ENCODE results near the gene COL23A1. TPM values are rescaled to one million over a fixed set of nuclear protein-coding genes. Genes with fewer than 3 reads are reported as not detected.

The COL23A1 gene
- total RNA-seq, 1 donor: 0.10 TPM

- peaks cover 6% of the 10 kb centered on the region for H3K27me3 ChIP-seq (ENCODE audit: insufficient read depth, low read length)
- no peaks in the 10 kb centered on the region for H3K4me1 ChIP-seq (ENCODE audit: insufficient read depth, low read length)
- no peaks in the 10 kb centered on the region for H3K9me3 ChIP-seq (ENCODE audit: low read depth, low read length)
- H3K4me3 ChIP-seq (ENCODE audit: low read length): no peak overlapping the region
Observed at GRCh38 chr5:178577376-178577839, 12.8 kb downstream of the COL23A1 start.

- Histone ChIP-seq H3K9me3 (ENCODE audit: low read depth, low read length) (no peaks in the 10 kb centered on the region), H3K27me3 (ENCODE audit: insufficient read depth, low read length) (peaks cover 6% of the 10 kb centered on the region), H3K4me1 (ENCODE audit: insufficient read depth, low read length) (no peaks in the 10 kb centered on the region), H3K4me3 (ENCODE audit: low read length) (peak overlapping the region; percentile 4)
Observed at GRCh38 chr5:178576591-178577351, 13.4 kb downstream of the COL23A1 start.

- Histone ChIP-seq H3K4me1 (ENCODE audit: insufficient read depth, low read length) (no peaks in the 10 kb centered on the region), H3K27me3 (ENCODE audit: insufficient read depth, low read length) (peaks cover 6% of the 10 kb centered on the region), H3K9me3 (ENCODE audit: low read depth, low read length) (no peaks in the 10 kb centered on the region), H3K4me3 (ENCODE audit: low read length) (no peak overlapping the region)
Observed at GRCh38 chr5:178573216-178573615, 17.0 kb downstream of the COL23A1 start.

- Histone ChIP-seq H3K4me3 (ENCODE audit: low read length) (no peak overlapping the region), H3K9me3 (ENCODE audit: low read depth, low read length) (no peaks in the 10 kb centered on the region), H3K4me1 (ENCODE audit: insufficient read depth, low read length) (no peaks in the 10 kb centered on the region), H3K27me3 (ENCODE audit: insufficient read depth, low read length) (peaks cover 6% of the 10 kb centered on the region)
Observed at GRCh38 chr5:178572617-178573016, 17.6 kb downstream of the COL23A1 start.

- Histone ChIP-seq H3K9me3 (ENCODE audit: low read depth, low read length) (no peaks in the 10 kb centered on the region), H3K4me3 (ENCODE audit: low read length) (no peak overlapping the region), H3K27me3 (ENCODE audit: insufficient read depth, low read length) (no peaks in the 10 kb centered on the region), H3K4me1 (ENCODE audit: insufficient read depth, low read length) (no peaks in the 10 kb centered on the region)
Observed at GRCh38 chr5:178569485-178569884, 20.7 kb downstream of the COL23A1 start.

- no peaks in the 10 kb centered on the region for H3K27me3 ChIP-seq (ENCODE audit: insufficient read depth, low read length)
- H3K4me1 ChIP-seq (ENCODE audit: insufficient read depth, low read length): no peaks in the 10 kb centered on the region
- no peaks in the 10 kb centered on the region for H3K9me3 ChIP-seq (ENCODE audit: low read depth, low read length)
- no peak overlapping the region for H3K4me3 ChIP-seq (ENCODE audit: low read length)
Observed at GRCh38 chr5:178564811-178565550, 25.2 kb downstream of the COL23A1 start.

GRCh38 chr5:178564397-178564796 lies 25.8 kb downstream of the COL23A1 start:
- H3K4me1 ChIP-seq (ENCODE audit: insufficient read depth, low read length): no peaks in the 10 kb centered on the region
- H3K27me3 ChIP-seq (ENCODE audit: insufficient read depth, low read length): no peaks in the 10 kb centered on the region
- H3K4me3 ChIP-seq (ENCODE audit: low read length): no peak overlapping the region
- H3K9me3 ChIP-seq (ENCODE audit: low read depth, low read length): no peaks in the 10 kb centered on the region

GRCh38 chr5:178563621-178564020 lies 26.6 kb downstream of the COL23A1 start:
- H3K4me1 ChIP-seq (ENCODE audit: insufficient read depth, low read length): no peaks in the 10 kb centered on the region
- H3K27me3 ChIP-seq (ENCODE audit: insufficient read depth, low read length): no peaks in the 10 kb centered on the region
- H3K4me3 ChIP-seq (ENCODE audit: low read length): no peak overlapping the region
- no peaks in the 10 kb centered on the region for H3K9me3 ChIP-seq (ENCODE audit: low read depth, low read length)

- no peaks in the 10 kb centered on the region for H3K4me1 ChIP-seq (ENCODE audit: insufficient read depth, low read length)
- no peaks in the 10 kb centered on the region for H3K27me3 ChIP-seq (ENCODE audit: insufficient read depth, low read length)
- no peak overlapping the region for H3K4me3 ChIP-seq (ENCODE audit: low read length)
- H3K9me3 ChIP-seq (ENCODE audit: low read depth, low read length): no peaks in the 10 kb centered on the region
Observed at GRCh38 chr5:178561746-178562264, 28.4 kb downstream of the COL23A1 start.

GRCh38 chr5:178560911-178561310 lies 29.3 kb downstream of the COL23A1 start:
- H3K9me3 ChIP-seq (ENCODE audit: low read depth, low read length): no peaks in the 10 kb centered on the region
- no peak overlapping the region for H3K4me3 ChIP-seq (ENCODE audit: low read length)
- H3K27me3 ChIP-seq (ENCODE audit: insufficient read depth, low read length): no peaks in the 10 kb centered on the region
- H3K4me1 ChIP-seq (ENCODE audit: insufficient read depth, low read length): no peaks in the 10 kb centered on the region

- no peaks in the 10 kb centered on the region for H3K27me3 ChIP-seq (ENCODE audit: insufficient read depth, low read length)
- H3K4me1 ChIP-seq (ENCODE audit: insufficient read depth, low read length): no peaks in the 10 kb centered on the region
- no peak overlapping the region for H3K4me3 ChIP-seq (ENCODE audit: low read length)
- H3K9me3 ChIP-seq (ENCODE audit: low read depth, low read length): no peaks in the 10 kb centered on the region
Observed at GRCh38 chr5:178557416-178557815, 32.8 kb downstream of the COL23A1 start.

GRCh38 chr5:178555771-178556211 lies 34.4 kb downstream of the COL23A1 start:
- H3K9me3 ChIP-seq (ENCODE audit: low read depth, low read length): no peaks in the 10 kb centered on the region
- H3K4me1 ChIP-seq (ENCODE audit: insufficient read depth, low read length): no peaks in the 10 kb centered on the region
- H3K4me3 ChIP-seq (ENCODE audit: low read length): no peak overlapping the region
- no peaks in the 10 kb centered on the region for H3K27me3 ChIP-seq (ENCODE audit: insufficient read depth, low read length)

- no peak overlapping the region for H3K4me3 ChIP-seq (ENCODE audit: low read length)
- no peaks in the 10 kb centered on the region for H3K27me3 ChIP-seq (ENCODE audit: insufficient read depth, low read length)
- no peaks in the 10 kb centered on the region for H3K9me3 ChIP-seq (ENCODE audit: low read depth, low read length)
- H3K4me1 ChIP-seq (ENCODE audit: insufficient read depth, low read length): no peaks in the 10 kb centered on the region
Observed at GRCh38 chr5:178555005-178555404, 35.2 kb downstream of the COL23A1 start.

- Histone ChIP-seq H3K27me3 (ENCODE audit: insufficient read depth, low read length) (no peaks in the 10 kb centered on the region), H3K4me3 (ENCODE audit: low read length) (no peak overlapping the region), H3K9me3 (ENCODE audit: low read depth, low read length) (no peaks in the 10 kb centered on the region), H3K4me1 (ENCODE audit: insufficient read depth, low read length) (no peaks in the 10 kb centered on the region)
Observed at GRCh38 chr5:178554311-178554710, 35.9 kb downstream of the COL23A1 start.

- H3K4me3 ChIP-seq (ENCODE audit: low read length): no peak overlapping the region
- H3K27me3 ChIP-seq (ENCODE audit: insufficient read depth, low read length): no peaks in the 10 kb centered on the region
- no peaks in the 10 kb centered on the region for H3K9me3 ChIP-seq (ENCODE audit: low read depth, low read length)
- H3K4me1 ChIP-seq (ENCODE audit: insufficient read depth, low read length): no peaks in the 10 kb centered on the region
Observed at GRCh38 chr5:178553517-178553916, 36.7 kb downstream of the COL23A1 start.
